HCT116 (cell line): ENCODE results near the gene TARS2. TPM values are rescaled to one million over a fixed set of nuclear protein-coding genes. Genes with fewer than 3 reads are reported as not detected.

Experiments
- ATAC-seq: fragments of 200-7000 bp; cut with Tn5 transposase; 2 replicates; pipeline ENCODE4 v1.9.1; 2020; ENCODE audit warnings: mild to moderate bottlenecking, moderate library complexity
- BruUV-seq: library from RNA; stranded (reverse); fragments of 400-500 nt; replicated peaks from 2 replicates; lab custom pipeline; 2021; lab: Mats Ljungman, UMichigan
- CTCF ChIA-PET: fragments of 300-600 bp; sonication (Branson Sonifier 250); formaldehyde crosslinking; loops from one replicate; lab custom pipeline; 2021; ENCODE audit warnings: antibody characterized with exemption; lab: Charles Lee
- POLR2A ChIA-PET: fragments of 300-600, 350-600 bp; sonication (Branson Sonifier 250); formaldehyde crosslinking; loops from one replicate; lab custom pipeline; 2021; ENCODE audit warnings: antibody characterized with exemption; lab: Charles Lee
- RAD21 ChIA-PET, 2 experiments: fragments of 300-600 bp; sonication (Branson Sonifier 250); formaldehyde crosslinking; loops; one replicate each; lab custom pipeline; 2023; ENCODE audit warnings: low total read pairs in 2 of 2; ENCODE audit not compliant: uncharacterized antibody in 2 of 2, unreplicated experiment in 2 of 2, low non-redundant PET in 1 of 2; lab: Charles Lee
- DNase-seq: peaks from one replicate; pipeline ENCODE4 v3.0.0-alpha.2; 2010; ENCODE audit warnings: low read depth, low spot score
- H2AFZ ChIP-seq: fragments of 200-600 bp; shearing (Covaris generic), sonication (generic); 2 replicates; pipeline ENCODE4 v1.6.1; 2017; ENCODE audit warnings: low read depth, mixed run types, mixed read lengths, antibody characterized with exemption, low read length; ENCODE audit not compliant: poor library complexity, severe bottlenecking
- H3K27ac ChIP-seq: 2 replicates; pipeline ENCODE4 v1.5.1; 2012; ENCODE audit warnings: low read depth, low read length
- H3K27me3 ChIP-seq: fragments of 200-600 bp; sonication (generic); 2 replicates; pipeline ENCODE4 v1.6.1; 2016; ENCODE audit warnings: mixed run types, low read length, mixed read lengths; ENCODE audit not compliant: insufficient read depth
- H3K36me3 ChIP-seq, 2 experiments: fragments of 200-500 bp in 1 of 2; fragments of 200-600 bp in 1 of 2; sonication (Bioruptor generic) in 1 of 2; sonication (generic) in 1 of 2; 2 replicates each; pipeline versions ENCODE4 v1.5.1 to v1.6.1; 2014 to 2016; ENCODE audit warnings: low read length in 2 of 2, inconsistent platforms in 1 of 2, mixed read lengths in 1 of 2, mixed run types in 1 of 2; ENCODE audit not compliant: insufficient read depth in 2 of 2, control insufficient read depth in 1 of 2
- H3K4me1 ChIP-seq, 2 experiments: fragments of 200-600 bp in 1 of 2; sonication (generic) in 1 of 2; 2 replicates each; pipeline versions ENCODE4 v1.5.1 to v1.6.1; 2012 to 2017; ENCODE audit warnings: low read length in 2 of 2, inconsistent platforms in 1 of 2, mild to moderate bottlenecking in 1 of 2, mixed read lengths in 1 of 2, mixed run types in 1 of 2, moderate library complexity in 1 of 2; ENCODE audit not compliant: insufficient read depth in 2 of 2, control insufficient read depth in 1 of 2
- H3K4me2 ChIP-seq: fragments of 200-600 bp; sonication (generic); 2 replicates; pipeline ENCODE4 v1.6.1; 2017; ENCODE audit warnings: mixed run types, low read length, mixed read lengths
- H3K4me3 ChIP-seq, 2 experiments: fragments of 200-600 bp in 1 of 2; sonication (generic) in 1 of 2; replicated peaks in 1 of 2; 2 replicates each; pipeline ENCODE4 v1.5.1; 2011 to 2016; ENCODE audit warnings: low read length in 2 of 2, control low read depth in 1 of 2, low read depth in 1 of 2, mild to moderate bottlenecking in 1 of 2, mixed read lengths in 1 of 2, mixed run types in 1 of 2
- H3K79me2 ChIP-seq: fragments of 200-600 bp; sonication (generic); 2 replicates; pipeline ENCODE4 v1.6.1; 2017; ENCODE audit warnings: mild to moderate bottlenecking, mixed run types, low read length, moderate library complexity, mixed read lengths; ENCODE audit not compliant: insufficient read depth
- H3K9ac ChIP-seq: fragments of 200-600 bp; sonication (generic); 2 replicates; pipeline ENCODE4 v1.6.1; 2016; ENCODE audit warnings: low read length, mixed read lengths
- H3K9me2 ChIP-seq: fragments of 200-600 bp; sonication (generic), shearing (Covaris generic); 2 replicates; pipeline ENCODE4 v1.6.1; 2017; ENCODE audit warnings: mixed run types, mild to moderate bottlenecking, moderate library complexity; ENCODE audit not compliant: insufficient read depth
- H3K9me3 ChIP-seq, 2 experiments: fragments of 200-500 bp in 1 of 2; fragments of 200-600 bp in 1 of 2; sonication (Bioruptor generic) in 1 of 2; sonication (generic) in 1 of 2; 2 replicates each; pipeline ENCODE4 v1.6.1; 2014 to 2017; ENCODE audit warnings: low read length in 2 of 2, mixed read lengths in 2 of 2, inconsistent platforms in 1 of 2, low read depth in 1 of 2, mild to moderate bottlenecking in 1 of 2, mixed run types in 1 of 2, moderate library complexity in 1 of 2; ENCODE audit not compliant: control insufficient read depth in 1 of 2, insufficient read depth in 1 of 2
- H4K20me1 ChIP-seq: fragments of 200-600 bp; sonication (generic), shearing (Covaris generic); 2 replicates; pipeline ENCODE4 v1.6.1; 2017; ENCODE audit warnings: mixed run types, mild to moderate bottlenecking, moderate library complexity; ENCODE audit not compliant: insufficient read depth
- CBX3 ChIP-seq: IDR thresholded peaks from 2 replicates; pipeline ENCODE4 v1.6.1; 2012; ENCODE audit warnings: low read depth
- CEBPB ChIP-seq: IDR thresholded peaks from 2 replicates; pipeline ENCODE4 v1.6.1; 2012; ENCODE audit warnings: low read depth
- ELF1 ChIP-seq: IDR thresholded peaks from 2 replicates; pipeline ENCODE4 v1.6.1; 2012; ENCODE audit warnings: low read depth, borderline replicate concordance
- EZH2 ChIP-seq: fragments of 200-600 bp; sonication (generic); IDR thresholded peaks from 2 replicates; pipeline ENCODE4 v1.6.1; 2017; ENCODE audit warnings: antibody characterized with exemption, mixed run types
- EZH2phosphoT487 ChIP-seq: fragments of 200-600 bp; IDR thresholded peaks from 2 replicates; pipeline ENCODE4 v1.6.1; 2018; ENCODE audit warnings: antibody characterized with exemption, borderline replicate concordance
- FOSL1 ChIP-seq: IDR thresholded peaks from 2 replicates; pipeline ENCODE4 v1.6.1; 2012; ENCODE audit warnings: low read depth
- JUND ChIP-seq: IDR thresholded peaks from 2 replicates; pipeline ENCODE4 v1.6.1; 2012
- RAD21 ChIP-seq: IDR thresholded peaks from 2 replicates; pipeline ENCODE4 v1.6.1; 2012; ENCODE audit warnings: low read depth, mild to moderate bottlenecking
- SP1 ChIP-seq: IDR thresholded peaks from 2 replicates; pipeline ENCODE4 v1.6.1; 2012; ENCODE audit warnings: low read depth
- SRF ChIP-seq: IDR thresholded peaks from 2 replicates; pipeline ENCODE4 v1.6.1; 2012; ENCODE audit warnings: low read depth
- ZFX ChIP-seq: fragments of 450-650 bp; IDR thresholded peaks from 2 replicates; pipeline ENCODE4 v1.6.1; 2017
- ZNF274 ChIP-seq: fragments of 200-500 bp; sonication (Bioruptor generic); IDR thresholded peaks from 2 replicates; pipeline ENCODE4 v1.6.1; 2014; ENCODE audit warnings: mild to moderate bottlenecking, low read depth, low read length, inconsistent platforms
- intact Hi-C: fragments of 100-400 bp; cut with micrococcal nuclease; formaldehyde crosslinking; loops from 2 replicates; pipeline ENCODE4 v1.10.0; 2022
- total RNA-seq: library from RNA; stranded (reverse); gene quantifications from one replicate; pipeline ENCODE4 v1.2.1, GENCODE V29; 2021; ENCODE audit not compliant: unreplicated experiment
- TF ChIP-seq, protein P1 (sequence below), 3 experiments: fragments of 200-600 bp in 1 of 3; sonication (generic) in 1 of 3; IDR thresholded peaks in 2 of 3; conservative IDR thresholded peaks in 1 of 3; 2 replicates each; pipeline ENCODE4 v1.5.1; 2012 to 2017; ENCODE audit warnings: low read depth in 2 of 3, low read length in 2 of 3, antibody characterized with exemption in 1 of 3, borderline replicate concordance in 1 of 3, control low read depth in 1 of 3, mild to moderate bottlenecking in 1 of 3, mixed read lengths in 1 of 3, mixed run types in 1 of 3, moderate library complexity in 1 of 3; ENCODE audit not compliant: insufficient read depth in 1 of 3

The TARS2 gene
- total RNA-seq, 1 experiment from 2014 or later, result 23.2 TPM

DNA sequence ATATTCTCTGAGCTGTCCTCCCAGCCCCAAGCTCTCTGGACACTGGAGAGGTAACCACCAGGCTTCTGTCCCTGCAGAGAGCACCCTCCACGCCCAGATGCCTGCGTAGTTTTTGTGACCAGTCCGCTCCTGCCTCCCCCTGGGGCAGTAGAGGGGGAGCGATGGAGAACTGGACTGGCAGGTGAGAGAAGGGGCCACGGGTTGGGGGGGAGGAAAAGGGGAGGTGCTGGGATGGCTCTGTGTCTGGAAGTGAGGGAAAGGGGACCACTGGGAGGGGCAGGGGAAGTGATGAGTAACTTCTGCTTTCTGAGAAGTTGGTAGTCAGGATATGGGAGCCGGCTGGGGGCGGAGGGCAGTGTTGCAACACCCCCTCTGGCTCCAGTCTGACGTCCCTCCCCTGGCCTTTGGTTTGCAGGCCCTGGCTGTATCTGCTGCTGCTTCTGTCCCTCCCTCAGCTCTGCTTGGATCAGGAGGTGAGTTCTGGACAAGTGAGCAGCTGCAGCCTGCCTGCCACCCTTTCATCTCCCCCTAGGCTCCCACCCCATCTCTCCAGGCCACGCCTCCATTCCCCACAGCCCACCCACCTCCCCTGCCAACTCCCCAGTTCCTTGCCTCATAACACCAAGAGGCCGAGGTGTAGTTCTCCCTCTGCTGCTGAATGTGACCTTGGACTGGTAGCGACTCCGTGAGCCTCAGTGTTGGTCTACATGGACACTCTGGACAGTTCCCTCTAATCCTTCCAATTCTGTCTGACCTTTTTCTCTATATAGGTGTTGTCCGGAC, 65.1 kb downstream of the TARS2 start:
- peaks cover 10 to 23% of the 10 kb centered on the region in 2 experiments; a peak in 3 of 4 replicates for H3K4me1 ChIP-seq
- H3K36me3 ChIP-seq, result no peaks in the 10 kb centered on the region
- no peaks in the 10 kb centered on the region for H4K20me1 ChIP-seq
- ATAC-seq, result no peak
- BruUV-seq, result no TSS peak
- intact Hi-C loops, result no loop called here
- H3K27me3 ChIP-seq, result no peaks in the 10 kb centered on the region
- no peak overlapping the region for H2AFZ ChIP-seq
- no peak for TF ChIP-seq FOSL1
- no peaks in the 10 kb centered on the region for H3K9me3 ChIP-seq
- no peak overlapping the region for H3K4me3 ChIP-seq
- no peaks in the 10 kb centered on the region for H3K79me2 ChIP-seq
- CTCF ChIA-PET, result interaction anchor here (2.5 kb wide), 1 partner anchor 8 kb away, joined by 29 read pairs; no protein-coding TSS in a partner anchor
- no peak overlapping the region for H3K27ac ChIP-seq
- no peak overlapping the region for H3K9ac ChIP-seq
- no peak overlapping the region for H3K4me2 ChIP-seq
- H3K9me2 ChIP-seq, result no peaks in the 10 kb centered on the region
- DNase-seq, result no peak
- RAD21 ChIA-PET, result no interaction called here
- POLR2A ChIA-PET, result no interaction called here

DNA sequence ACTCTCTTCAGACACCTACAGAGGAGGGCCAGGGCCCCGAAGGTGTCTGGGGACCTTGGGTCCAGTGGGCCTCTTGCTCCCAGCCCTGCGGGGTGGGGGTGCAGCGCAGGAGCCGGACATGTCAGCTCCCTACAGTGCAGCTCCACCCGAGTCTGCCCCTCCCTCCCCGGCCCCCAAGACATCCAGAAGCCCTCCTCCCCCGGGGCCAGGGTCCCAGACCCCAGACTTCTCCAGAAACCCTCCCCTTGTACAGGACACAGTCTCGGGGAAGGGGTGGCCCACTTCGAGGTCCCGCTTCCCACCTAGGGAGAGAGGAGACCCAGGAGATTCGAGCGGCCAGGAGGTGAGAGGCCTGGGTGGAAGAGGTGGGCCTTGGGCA, 65.7 kb downstream of the TARS2 start:
- peaks cover 10 to 23% of the 10 kb centered on the region in 2 experiments; a peak in 3 of 4 replicates for H3K4me1 ChIP-seq
- no peaks in the 10 kb centered on the region for H4K20me1 ChIP-seq
- no peak for DNase-seq
- ChIA-PET POLR2A (no interaction called here), RAD21 (no interaction called here), CTCF (interaction anchor here (2.5 kb wide), 1 partner anchor 8 kb away, joined by 29 read pairs; no protein-coding TSS in a partner anchor)
- BruUV-seq, result no TSS peak
- no peaks in the 10 kb centered on the region for H3K9me2 ChIP-seq
- no peaks in the 10 kb centered on the region for H3K27me3 ChIP-seq
- no peaks in the 10 kb centered on the region for H3K9me3 ChIP-seq
- ATAC-seq, result no peak
- no peak for TF ChIP-seq RAD21
- TF ChIP-seq JUND, result no peak
- TF ChIP-seq SRF, result no peak
- TF ChIP-seq CBX3, result no peak
- TF ChIP-seq ZFX, result no peak
- TF ChIP-seq EZH2, result no peak
- TF ChIP-seq CEBPB, result no peak
- TF ChIP-seq, protein P1, sequence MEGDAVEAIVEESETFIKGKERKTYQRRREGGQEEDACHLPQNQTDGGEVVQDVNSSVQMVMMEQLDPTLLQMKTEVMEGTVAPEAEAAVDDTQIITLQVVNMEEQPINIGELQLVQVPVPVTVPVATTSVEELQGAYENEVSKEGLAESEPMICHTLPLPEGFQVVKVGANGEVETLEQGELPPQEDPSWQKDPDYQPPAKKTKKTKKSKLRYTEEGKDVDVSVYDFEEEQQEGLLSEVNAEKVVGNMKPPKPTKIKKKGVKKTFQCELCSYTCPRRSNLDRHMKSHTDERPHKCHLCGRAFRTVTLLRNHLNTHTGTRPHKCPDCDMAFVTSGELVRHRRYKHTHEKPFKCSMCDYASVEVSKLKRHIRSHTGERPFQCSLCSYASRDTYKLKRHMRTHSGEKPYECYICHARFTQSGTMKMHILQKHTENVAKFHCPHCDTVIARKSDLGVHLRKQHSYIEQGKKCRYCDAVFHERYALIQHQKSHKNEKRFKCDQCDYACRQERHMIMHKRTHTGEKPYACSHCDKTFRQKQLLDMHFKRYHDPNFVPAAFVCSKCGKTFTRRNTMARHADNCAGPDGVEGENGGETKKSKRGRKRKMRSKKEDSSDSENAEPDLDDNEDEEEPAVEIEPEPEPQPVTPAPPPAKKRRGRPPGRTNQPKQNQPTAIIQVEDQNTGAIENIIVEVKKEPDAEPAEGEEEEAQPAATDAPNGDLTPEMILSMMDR (IDR thresholded peaks at IDR 0.05 in 2 of 3, conservative IDR thresholded peaks at IDR 0.05 in 1 of 3; ENCODE audit: borderline replicate concordance in 1 of 3, insufficient read depth in 1 of 3, low read depth in 2 of 3, low read length in 2 of 3), result no peak
- TF ChIP-seq ZNF274, result no peak
- TF ChIP-seq EZH2phosphoT487, result no peak
- TF ChIP-seq SP1, result no peak
- TF ChIP-seq ELF1, result no peak
- H2AFZ ChIP-seq, result no peak overlapping the region
- H3K36me3 ChIP-seq, result no peaks in the 10 kb centered on the region
- intact Hi-C loops, result no loop called here
- no peak overlapping the region for H3K4me2 ChIP-seq
- H3K9ac ChIP-seq, result no peak overlapping the region
- no peak overlapping the region for H3K4me3 ChIP-seq
- no peaks in the 10 kb centered on the region for H3K79me2 ChIP-seq
- no peak overlapping the region for H3K27ac ChIP-seq
